ENCODE results near the gene LDHD. TPM values are rescaled to one million over a fixed set of nuclear protein-coding genes. Genes with fewer than 3 reads are reported as not detected.

The LDHD gene
- total and polyA plus RNA-seq, 2 of the 13 experiments (the other 11 are each of a cell fraction or from before 2014, with no cell fraction given) = 9.1 to 9.8 TPM

DNA sequence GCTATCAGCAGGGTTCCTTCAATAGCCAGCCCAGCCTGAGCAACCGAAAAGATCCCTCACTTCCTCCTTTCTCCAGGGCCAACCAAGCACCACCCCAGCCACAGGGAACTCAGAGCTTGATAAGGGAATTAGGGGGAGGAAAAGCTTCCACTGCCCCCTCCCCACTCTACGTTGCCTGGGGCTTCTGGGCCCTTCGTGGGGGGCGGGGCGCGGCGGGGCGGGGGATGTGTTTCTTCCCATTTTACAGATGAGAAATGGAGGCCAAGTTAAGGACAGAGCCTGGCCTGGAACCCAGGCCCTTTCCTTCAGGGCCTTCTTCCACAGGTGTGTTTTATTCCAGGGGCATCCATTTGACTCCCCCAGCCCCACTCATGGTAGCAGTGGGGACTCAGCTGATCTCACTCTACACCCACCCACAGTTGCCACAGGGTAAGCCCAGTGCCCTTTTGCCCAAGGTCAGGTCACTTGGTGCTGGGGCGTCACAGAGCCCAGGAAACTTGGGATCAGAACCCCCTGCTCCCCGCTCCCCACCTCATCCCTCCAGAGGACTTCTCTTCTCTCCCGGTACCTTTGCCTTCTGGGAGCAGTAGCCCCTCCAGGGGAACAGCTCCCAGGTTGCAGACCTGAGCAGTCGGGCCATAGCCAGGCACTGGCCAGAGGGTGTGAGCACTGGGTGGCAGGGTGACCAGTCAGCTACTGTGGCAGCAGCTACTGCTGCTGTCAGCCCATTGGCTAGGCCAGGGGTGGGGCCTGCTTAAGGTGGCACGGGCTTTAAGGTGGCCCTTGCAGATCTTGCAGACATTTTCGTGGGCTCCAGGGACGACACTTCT, at the start of gene LDHD (continued):
- TF ChIP-seq, protein P1, sequence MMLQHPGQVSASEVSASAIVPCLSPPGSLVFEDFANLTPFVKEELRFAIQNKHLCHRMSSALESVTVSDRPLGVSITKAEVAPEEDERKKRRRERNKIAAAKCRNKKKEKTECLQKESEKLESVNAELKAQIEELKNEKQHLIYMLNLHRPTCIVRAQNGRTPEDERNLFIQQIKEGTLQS (CRISPR knock-in tag; IDR thresholded peaks at IDR 0.05) = no peak
- TF ChIP-seq ZNF773 (CRISPR knock-in tag; IDR thresholded peaks at IDR 0.05; ENCODE audit: borderline replicate concordance) (no peak), ZNF496 (CRISPR knock-in tag; IDR thresholded peaks at IDR 0.05; ENCODE audit: insufficient replicate concordance) (no peak), MED13 (CRISPR knock-in tag; IDR thresholded peaks at IDR 0.05) (no peak; the same call in 1 of the 2 replicates), ATF1 (CRISPR knock-in tag; IDR thresholded peaks at IDR 0.05) (no peak), NFIB (CRISPR knock-in tag; IDR thresholded peaks at IDR 0.05; ENCODE audit: borderline replicate concordance) (no peak), XBP1 (CRISPR knock-in tag; IDR thresholded peaks at IDR 0.05) (no peak)
- TF ChIP-seq, protein P2, sequence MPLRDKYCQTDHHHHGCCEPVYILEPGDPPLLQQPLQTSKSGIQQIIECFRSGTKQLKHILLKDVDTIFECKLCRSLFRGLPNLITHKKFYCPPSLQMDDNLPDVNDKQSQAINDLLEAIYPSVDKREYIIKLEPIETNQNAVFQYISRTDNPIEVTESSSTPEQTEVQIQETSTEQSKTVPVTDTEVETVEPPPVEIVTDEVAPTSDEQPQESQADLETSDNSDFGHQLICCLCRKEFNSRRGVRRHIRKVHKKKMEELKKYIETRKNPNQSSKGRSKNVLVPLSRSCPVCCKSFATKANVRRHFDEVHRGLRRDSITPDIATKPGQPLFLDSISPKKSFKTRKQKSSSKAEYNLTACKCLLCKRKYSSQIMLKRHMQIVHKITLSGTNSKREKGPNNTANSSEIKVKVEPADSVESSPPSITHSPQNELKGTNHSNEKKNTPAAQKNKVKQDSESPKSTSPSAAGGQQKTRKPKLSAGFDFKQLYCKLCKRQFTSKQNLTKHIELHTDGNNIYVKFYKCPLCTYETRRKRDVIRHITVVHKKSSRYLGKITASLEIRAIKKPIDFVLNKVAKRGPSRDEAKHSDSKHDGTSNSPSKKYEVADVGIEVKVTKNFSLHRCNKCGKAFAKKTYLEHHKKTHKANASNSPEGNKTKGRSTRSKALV (CRISPR knock-in tag; IDR thresholded peaks at IDR 0.05) = no peak
- TF ChIP-seq, protein P3, sequence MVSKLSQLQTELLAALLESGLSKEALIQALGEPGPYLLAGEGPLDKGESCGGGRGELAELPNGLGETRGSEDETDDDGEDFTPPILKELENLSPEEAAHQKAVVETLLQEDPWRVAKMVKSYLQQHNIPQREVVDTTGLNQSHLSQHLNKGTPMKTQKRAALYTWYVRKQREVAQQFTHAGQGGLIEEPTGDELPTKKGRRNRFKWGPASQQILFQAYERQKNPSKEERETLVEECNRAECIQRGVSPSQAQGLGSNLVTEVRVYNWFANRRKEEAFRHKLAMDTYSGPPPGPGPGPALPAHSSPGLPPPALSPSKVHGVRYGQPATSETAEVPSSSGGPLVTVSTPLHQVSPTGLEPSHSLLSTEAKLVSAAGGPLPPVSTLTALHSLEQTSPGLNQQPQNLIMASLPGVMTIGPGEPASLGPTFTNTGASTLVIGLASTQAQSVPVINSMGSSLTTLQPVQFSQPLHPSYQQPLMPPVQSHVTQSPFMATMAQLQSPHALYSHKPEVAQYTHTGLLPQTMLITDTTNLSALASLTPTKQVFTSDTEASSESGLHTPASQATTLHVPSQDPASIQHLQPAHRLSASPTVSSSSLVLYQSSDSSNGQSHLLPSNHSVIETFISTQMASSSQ (IDR thresholded peaks at IDR 0.05; ENCODE audit: low read depth) = no peak
- TF ChIP-seq, protein P3 (CRISPR knock-in tag; IDR thresholded peaks at IDR 0.05; ENCODE audit: borderline replicate concordance) = no peak
- TF ChIP-seq, protein P4, sequence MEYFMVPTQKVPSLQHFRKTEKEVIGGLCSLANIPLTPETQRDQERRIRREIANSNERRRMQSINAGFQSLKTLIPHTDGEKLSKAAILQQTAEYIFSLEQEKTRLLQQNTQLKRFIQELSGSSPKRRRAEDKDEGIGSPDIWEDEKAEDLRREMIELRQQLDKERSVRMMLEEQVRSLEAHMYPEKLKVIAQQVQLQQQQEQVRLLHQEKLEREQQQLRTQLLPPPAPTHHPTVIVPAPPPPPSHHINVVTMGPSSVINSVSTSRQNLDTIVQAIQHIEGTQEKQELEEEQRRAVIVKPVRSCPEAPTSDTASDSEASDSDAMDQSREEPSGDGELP (IDR thresholded peaks at IDR 0.05; ENCODE audit: borderline replicate concordance, low read depth) = peak; percentile 39; the same call in 1 of the 2 replicates
- TF ChIP-seq, protein P5, sequence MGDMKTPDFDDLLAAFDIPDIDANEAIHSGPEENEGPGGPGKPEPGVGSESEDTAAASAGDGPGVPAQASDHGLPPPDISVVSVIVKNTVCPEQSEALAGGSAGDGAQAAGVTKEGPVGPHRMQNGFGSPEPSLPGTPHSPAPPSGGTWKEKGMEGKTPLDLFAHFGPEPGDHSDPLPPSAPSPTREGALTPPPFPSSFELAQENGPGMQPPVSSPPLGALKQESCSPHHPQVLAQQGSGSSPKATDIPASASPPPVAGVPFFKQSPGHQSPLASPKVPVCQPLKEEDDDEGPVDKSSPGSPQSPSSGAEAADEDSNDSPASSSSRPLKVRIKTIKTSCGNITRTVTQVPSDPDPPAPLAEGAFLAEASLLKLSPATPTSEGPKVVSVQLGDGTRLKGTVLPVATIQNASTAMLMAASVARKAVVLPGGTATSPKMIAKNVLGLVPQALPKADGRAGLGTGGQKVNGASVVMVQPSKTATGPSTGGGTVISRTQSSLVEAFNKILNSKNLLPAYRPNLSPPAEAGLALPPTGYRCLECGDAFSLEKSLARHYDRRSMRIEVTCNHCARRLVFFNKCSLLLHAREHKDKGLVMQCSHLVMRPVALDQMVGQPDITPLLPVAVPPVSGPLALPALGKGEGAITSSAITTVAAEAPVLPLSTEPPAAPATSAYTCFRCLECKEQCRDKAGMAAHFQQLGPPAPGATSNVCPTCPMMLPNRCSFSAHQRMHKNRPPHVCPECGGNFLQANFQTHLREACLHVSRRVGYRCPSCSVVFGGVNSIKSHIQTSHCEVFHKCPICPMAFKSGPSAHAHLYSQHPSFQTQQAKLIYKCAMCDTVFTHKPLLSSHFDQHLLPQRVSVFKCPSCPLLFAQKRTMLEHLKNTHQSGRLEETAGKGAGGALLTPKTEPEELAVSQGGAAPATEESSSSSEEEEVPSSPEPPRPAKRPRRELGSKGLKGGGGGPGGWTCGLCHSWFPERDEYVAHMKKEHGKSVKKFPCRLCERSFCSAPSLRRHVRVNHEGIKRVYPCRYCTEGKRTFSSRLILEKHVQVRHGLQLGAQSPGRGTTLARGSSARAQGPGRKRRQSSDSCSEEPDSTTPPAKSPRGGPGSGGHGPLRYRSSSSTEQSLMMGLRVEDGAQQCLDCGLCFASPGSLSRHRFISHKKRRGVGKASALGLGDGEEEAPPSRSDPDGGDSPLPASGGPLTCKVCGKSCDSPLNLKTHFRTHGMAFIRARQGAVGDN (CRISPR knock-in tag; IDR thresholded peaks at IDR 0.05) = peak; percentile 93
- TF ChIP-seq, protein P6, sequence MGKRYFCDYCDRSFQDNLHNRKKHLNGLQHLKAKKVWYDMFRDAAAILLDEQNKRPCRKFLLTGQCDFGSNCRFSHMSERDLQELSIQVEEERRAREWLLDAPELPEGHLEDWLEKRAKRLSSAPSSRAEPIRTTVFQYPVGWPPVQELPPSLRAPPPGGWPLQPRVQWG (CRISPR knock-in tag; IDR thresholded peaks at IDR 0.05; ENCODE audit: borderline replicate concordance, low read depth) = no peak
